Measurements from ENCODE around the gene CARMIL1. TPM values are rescaled to one million over a fixed set of nuclear protein-coding genes. Genes with fewer than 3 reads are reported as not detected.

CARMIL1 gene
- total RNA-seq, 4 donors from 2014 or later = 11.8 to 23.2 (median 17.1) TPM

- TF ChIP-seq POLR2A (IDR thresholded peaks at IDR 0.05) (no peak), CTCF (IDR thresholded peaks at IDR 0.05) (no peak)
- Histone ChIP-seq H3K9me3 (no peaks in the 10 kb centered on the region), H3K27me3 (no peaks in the 10 kb centered on the region), H3K36me3 (no peaks in the 10 kb centered on the region), H3K4me3 (no peak overlapping the region), H3K4me1 (no peaks in the 10 kb centered on the region), H3K27ac (no peak overlapping the region)
- intact Hi-C loops (cut with DNase I; ENCODE audit: low total_unique reads) = no loop called here
- DNase-seq = no peak
Measured at GRCh38 chr6:25431306-25431974, 152.3 kb downstream of the CARMIL1 start.

GRCh38 chr6:25431975-25432307 lies 152.8 kb downstream of the CARMIL1 start:
- H3K4me1 ChIP-seq = no peaks in the 10 kb centered on the region
- H3K27ac ChIP-seq = no peak overlapping the region
- TF ChIP-seq CTCF (IDR thresholded peaks at IDR 0.05) (no peak), POLR2A (IDR thresholded peaks at IDR 0.05) (no peak)
- no peak for DNase-seq
- intact Hi-C loops (cut with DNase I; ENCODE audit: low total_unique reads) = no loop called here
- H3K4me3 ChIP-seq = no peak overlapping the region
- no peaks in the 10 kb centered on the region for H3K36me3 ChIP-seq
- H3K9me3 ChIP-seq = no peaks in the 10 kb centered on the region
- no peaks in the 10 kb centered on the region for H3K27me3 ChIP-seq

GRCh38 chr6:25434921-25435320 lies 155.7 kb downstream of the CARMIL1 start:
- H3K9me3 ChIP-seq = no peaks in the 10 kb centered on the region
- intact Hi-C loops (cut with DNase I; ENCODE audit: low total_unique reads) = no loop called here
- DNase-seq = no peak
- no peaks in the 10 kb centered on the region for H3K27me3 ChIP-seq
- no peak overlapping the region for H3K27ac ChIP-seq
- TF ChIP-seq CTCF (IDR thresholded peaks at IDR 0.05) (no peak), POLR2A (IDR thresholded peaks at IDR 0.05) (no peak)
- no peak overlapping the region for H3K4me3 ChIP-seq
- no peaks in the 10 kb centered on the region for H3K4me1 ChIP-seq
- no peaks in the 10 kb centered on the region for H3K36me3 ChIP-seq

- Histone ChIP-seq H3K4me1 (no peaks in the 10 kb centered on the region), H3K9me3 (no peaks in the 10 kb centered on the region), H3K36me3 (no peaks in the 10 kb centered on the region), H3K27me3 (no peaks in the 10 kb centered on the region), H3K27ac (no peak overlapping the region), H3K4me3 (no peak overlapping the region)
- TF ChIP-seq CTCF (IDR thresholded peaks at IDR 0.05) = no peak
- TF ChIP-seq POLR2A (IDR thresholded peaks at IDR 0.05) = no peak
- intact Hi-C loops (cut with DNase I; ENCODE audit: low total_unique reads) = no loop called here
- no peak for DNase-seq
Measured at GRCh38 chr6:25435416-25435985, 156.3 kb downstream of the CARMIL1 start.

- TF ChIP-seq CTCF (IDR thresholded peaks at IDR 0.05) = no peak
- TF ChIP-seq POLR2A (IDR thresholded peaks at IDR 0.05) = no peak
- Histone ChIP-seq H3K27me3 (no peaks in the 10 kb centered on the region), H3K9me3 (no peaks in the 10 kb centered on the region), H3K27ac (no peak overlapping the region), H3K4me1 (no peaks in the 10 kb centered on the region), H3K36me3 (no peaks in the 10 kb centered on the region), H3K4me3 (no peak overlapping the region)
- intact Hi-C loops (cut with DNase I; ENCODE audit: low total_unique reads) = no loop called here
- no peak for DNase-seq
Measured at GRCh38 chr6:25436760-25437159, 157.6 kb downstream of the CARMIL1 start.
